AG04449 (cell line): ENCODE results near the gene PDE7B.

Source experiments
- CTCF ChIA-PET: fragments of 350-600 bp; formaldehyde crosslinking; extraction: SDS; loops from one replicate; lab custom pipeline; 2021; ENCODE audit warnings: antibody characterized with exemption; lab: Yijun Ruan, JAX
- POLR2A ChIA-PET: fragments of 400-600, 350-600 bp; formaldehyde crosslinking; extraction: SDS; loops from one replicate; lab custom pipeline; 2020; ENCODE audit warnings: antibody characterized with exemption, inconsistent platforms; lab: Yijun Ruan, JAX
- DNase-seq: peaks from one replicate; pipeline ENCODE4 v3.0.0-alpha.2; 2010; ENCODE audit warnings: low read depth, low spot score
- H3K4me3 ChIP-seq: 2 replicates; pipeline ENCODE4 v1.5.1; 2011; ENCODE audit warnings: low read depth, mild to moderate bottlenecking, control low read depth, low read length
- TF ChIP-seq, protein P1 (sequence below): IDR thresholded peaks from one replicate; pipeline ENCODE4 v1.5.1; 2011; ENCODE audit warnings: mild to moderate bottlenecking, moderate library complexity, low read length, control low read depth, inconsistent platforms; ENCODE audit not compliant: insufficient read depth; ENCODE audit errors: missing control alignments

The PDE7B gene

DNA sequence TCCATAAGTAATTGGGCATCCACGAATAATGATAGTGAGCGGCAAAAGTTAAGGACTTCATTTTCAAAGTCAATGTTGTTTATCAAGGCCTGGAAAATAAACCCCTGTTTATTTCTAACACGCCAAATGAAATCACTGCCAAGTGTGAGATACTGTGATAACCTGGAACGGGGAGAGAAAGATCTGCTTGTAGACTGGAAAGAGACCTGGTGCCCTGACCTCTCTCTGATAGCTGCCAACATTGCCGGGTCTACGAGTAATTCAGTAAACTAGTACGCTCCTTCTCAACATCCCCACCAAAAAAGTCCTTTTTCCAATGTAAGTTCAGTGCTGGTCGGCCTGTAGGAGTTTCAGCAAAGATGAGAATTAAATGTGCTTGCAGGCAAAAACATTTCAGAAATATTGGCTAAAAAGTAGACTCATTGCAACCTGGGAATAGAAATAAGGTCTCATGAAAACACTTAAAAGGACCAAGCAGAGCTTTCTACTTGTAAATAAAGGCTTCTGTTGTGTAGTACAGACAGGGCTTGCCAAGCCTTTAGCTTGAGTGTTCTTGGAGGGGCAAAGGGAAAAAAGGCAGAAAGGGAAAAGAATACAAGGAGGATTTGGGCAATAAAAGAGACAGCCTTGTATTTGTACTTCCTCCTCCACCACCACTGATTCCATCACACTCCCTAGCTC lies 43.9 kb downstream of the PDE7B start:
- TF ChIP-seq, protein P1, sequence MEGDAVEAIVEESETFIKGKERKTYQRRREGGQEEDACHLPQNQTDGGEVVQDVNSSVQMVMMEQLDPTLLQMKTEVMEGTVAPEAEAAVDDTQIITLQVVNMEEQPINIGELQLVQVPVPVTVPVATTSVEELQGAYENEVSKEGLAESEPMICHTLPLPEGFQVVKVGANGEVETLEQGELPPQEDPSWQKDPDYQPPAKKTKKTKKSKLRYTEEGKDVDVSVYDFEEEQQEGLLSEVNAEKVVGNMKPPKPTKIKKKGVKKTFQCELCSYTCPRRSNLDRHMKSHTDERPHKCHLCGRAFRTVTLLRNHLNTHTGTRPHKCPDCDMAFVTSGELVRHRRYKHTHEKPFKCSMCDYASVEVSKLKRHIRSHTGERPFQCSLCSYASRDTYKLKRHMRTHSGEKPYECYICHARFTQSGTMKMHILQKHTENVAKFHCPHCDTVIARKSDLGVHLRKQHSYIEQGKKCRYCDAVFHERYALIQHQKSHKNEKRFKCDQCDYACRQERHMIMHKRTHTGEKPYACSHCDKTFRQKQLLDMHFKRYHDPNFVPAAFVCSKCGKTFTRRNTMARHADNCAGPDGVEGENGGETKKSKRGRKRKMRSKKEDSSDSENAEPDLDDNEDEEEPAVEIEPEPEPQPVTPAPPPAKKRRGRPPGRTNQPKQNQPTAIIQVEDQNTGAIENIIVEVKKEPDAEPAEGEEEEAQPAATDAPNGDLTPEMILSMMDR: no peak
- DNase-seq: no peak
- POLR2A ChIA-PET: no interaction called here
- CTCF ChIA-PET: no interaction called here
- H3K4me3 ChIP-seq: no peak overlapping the region

DNA sequence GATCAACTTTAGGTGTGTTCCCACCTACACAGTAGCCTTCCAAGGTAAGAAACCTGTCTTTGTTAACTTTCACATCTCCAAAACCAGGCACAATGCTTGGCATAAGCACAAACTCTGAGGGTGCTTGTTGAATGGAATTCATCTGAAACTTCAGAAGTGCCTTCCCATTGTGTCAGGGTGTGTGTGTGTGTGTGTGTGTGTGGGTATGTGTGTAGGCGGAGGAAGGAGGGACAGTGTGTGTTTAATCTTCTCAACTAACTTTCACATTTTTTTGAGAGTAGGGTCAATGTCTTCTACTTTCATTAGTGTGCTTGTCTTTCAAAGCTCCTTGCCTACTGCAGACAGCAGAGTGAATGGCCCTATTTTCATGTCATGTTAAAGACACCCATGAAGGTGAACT lies 45.6 kb downstream of the PDE7B start:
- TF ChIP-seq, protein P1: no peak
- no peak overlapping the region for H3K4me3 ChIP-seq
- ChIA-PET POLR2A (no interaction called here), CTCF (interaction anchor here (0.9 to 1.1 kb wide), 2 partner anchors 13 to 330 kb away, joined by 3 read pairs; no protein-coding TSS in a partner anchor)
- DNase-seq: no peak

DNA sequence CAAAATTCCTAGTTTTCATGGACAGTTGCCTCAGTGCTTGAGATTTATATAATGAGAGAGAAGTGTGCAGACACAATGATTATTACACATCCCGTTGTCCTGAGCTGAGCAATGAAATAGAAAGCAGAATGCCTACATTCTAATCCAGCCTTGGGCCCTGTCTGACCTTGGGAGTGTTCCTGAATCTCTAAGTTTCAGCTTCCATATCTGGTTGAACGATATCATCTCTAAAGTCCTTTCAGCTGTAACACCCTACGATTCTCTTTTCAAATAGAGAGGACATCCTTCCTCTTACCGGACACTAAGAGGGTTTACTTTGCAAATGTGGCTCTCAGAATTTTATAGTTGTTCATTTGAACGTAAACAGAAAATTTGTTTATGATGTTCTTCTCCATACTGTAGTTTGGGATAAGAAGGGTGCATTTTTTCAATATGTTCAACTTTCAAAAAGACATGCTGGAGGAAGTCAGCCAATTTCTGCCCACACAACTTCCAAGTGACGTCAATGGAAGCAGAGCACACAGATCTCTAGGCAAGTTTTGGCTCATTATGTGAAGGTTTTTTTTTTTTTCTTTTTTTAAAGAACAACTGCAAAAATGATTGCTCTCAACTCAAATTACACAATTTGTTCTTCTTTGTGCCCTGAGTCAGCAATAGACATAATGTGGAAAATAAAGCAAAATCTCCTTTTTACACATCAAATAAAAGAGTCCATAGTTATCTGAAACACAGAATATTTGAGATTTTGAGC lies 50.4 kb downstream of the PDE7B start:
- TF ChIP-seq, protein P1: no peak
- POLR2A ChIA-PET: no interaction called here
- CTCF ChIA-PET: interaction anchor here (0.9 to 1.4 kb wide), 2 partner anchors 10 to 74 kb away, joined by 3 to 5 read pairs; no protein-coding TSS in a partner anchor
- H3K4me3 ChIP-seq: no peak overlapping the region
- no peak for DNase-seq

DNA sequence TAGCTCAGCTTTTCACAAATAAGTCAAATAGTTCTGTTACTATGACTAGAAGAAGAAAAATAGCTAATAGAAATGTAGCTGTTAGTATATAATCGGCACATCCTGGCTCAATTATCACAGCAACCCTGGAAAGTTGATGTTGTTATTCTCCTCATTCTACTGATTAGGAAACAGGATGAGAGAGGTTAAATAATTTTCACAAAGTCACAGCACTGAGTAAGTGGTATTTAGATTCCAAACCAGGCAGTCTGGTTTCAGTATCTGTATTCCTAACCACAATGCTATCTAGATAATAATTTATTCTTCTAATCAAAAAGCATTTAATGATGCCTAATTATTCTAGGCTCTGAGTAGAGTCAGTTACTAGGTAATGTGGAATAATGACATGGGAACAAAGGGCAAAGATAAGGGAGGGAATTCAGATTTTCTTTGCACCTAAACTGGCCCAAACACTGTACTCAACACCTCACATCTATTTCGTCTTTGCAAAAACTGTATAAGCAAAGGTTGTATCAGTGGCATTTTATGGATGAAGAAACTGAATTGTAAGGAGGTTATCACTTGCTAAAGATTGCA lies 51.3 kb downstream of the PDE7B start:
- ChIA-PET POLR2A (no interaction called here), CTCF (interaction anchor here (1.0 to 1.4 kb wide), 4 partner anchors 11 to 323 kb away, joined by 3 to 5 read pairs (median 3); no protein-coding TSS in a partner anchor)
- DNase-seq: no peak
- TF ChIP-seq, protein P1: no peak
- H3K4me3 ChIP-seq: no peak overlapping the region

DNA sequence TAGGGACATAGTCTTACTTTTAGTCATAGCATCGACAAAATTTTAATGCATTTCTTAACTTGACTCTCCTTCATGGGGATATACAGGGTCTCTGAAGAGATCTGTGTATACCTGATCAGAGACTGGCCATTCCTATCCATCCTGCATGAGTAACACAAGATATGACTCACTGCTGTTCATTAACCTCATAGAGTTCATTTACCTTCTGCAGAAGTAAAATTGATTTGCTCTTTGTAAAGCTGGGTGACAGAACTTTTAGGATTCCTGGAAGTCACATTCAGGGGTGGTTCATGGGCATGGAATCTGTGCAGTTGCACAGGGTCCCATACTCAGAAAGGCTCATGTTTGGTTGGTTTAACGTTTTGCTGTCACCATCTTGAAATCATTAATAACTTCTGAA lies 53.2 kb downstream of the PDE7B start:
- ChIA-PET POLR2A (no interaction called here), CTCF (interaction anchor here (0.5 to 1.0 kb wide), 2 partner anchors 20 to 127 kb away, joined by 3 read pairs; no protein-coding TSS in a partner anchor)
- H3K4me3 ChIP-seq: no peak overlapping the region
- DNase-seq: no peak
- TF ChIP-seq, protein P1: no peak
